ENCODE data around the gene MACROD2. TPM values are rescaled to one million over a fixed set of nuclear protein-coding genes. Genes with fewer than 3 reads are reported as not detected.

Gene MACROD2
- total RNA-seq, 6 experiments from 2014 or later = 0.05 to 0.57 (median 0.11) TPM; not detected in 1

GRCh38 chr20:15091421-15092037 is 1096.2 kb downstream of the MACROD2 start:
- DNase-seq = no peak
- TF ChIP-seq, protein P1, sequence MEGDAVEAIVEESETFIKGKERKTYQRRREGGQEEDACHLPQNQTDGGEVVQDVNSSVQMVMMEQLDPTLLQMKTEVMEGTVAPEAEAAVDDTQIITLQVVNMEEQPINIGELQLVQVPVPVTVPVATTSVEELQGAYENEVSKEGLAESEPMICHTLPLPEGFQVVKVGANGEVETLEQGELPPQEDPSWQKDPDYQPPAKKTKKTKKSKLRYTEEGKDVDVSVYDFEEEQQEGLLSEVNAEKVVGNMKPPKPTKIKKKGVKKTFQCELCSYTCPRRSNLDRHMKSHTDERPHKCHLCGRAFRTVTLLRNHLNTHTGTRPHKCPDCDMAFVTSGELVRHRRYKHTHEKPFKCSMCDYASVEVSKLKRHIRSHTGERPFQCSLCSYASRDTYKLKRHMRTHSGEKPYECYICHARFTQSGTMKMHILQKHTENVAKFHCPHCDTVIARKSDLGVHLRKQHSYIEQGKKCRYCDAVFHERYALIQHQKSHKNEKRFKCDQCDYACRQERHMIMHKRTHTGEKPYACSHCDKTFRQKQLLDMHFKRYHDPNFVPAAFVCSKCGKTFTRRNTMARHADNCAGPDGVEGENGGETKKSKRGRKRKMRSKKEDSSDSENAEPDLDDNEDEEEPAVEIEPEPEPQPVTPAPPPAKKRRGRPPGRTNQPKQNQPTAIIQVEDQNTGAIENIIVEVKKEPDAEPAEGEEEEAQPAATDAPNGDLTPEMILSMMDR (IDR thresholded peaks at IDR 0.05) = no peak
- H3K27me3 Mint-ChIP-seq (ENCODE audit: insufficient read depth) = peaks cover 1% of the 10 kb centered on the region; the same call in 1 of the 2 replicates
- no peaks in the 10 kb centered on the region for H3K4me1 Mint-ChIP-seq (ENCODE audit: low read depth)
- H3K4me3 Mint-ChIP-seq = no peak overlapping the region
- peaks cover 30% of the 10 kb centered on the region for H3K9me3 Mint-ChIP-seq
- no peak overlapping the region for H3K27ac Mint-ChIP-seq
- no peaks in the 10 kb centered on the region for H3K36me3 Mint-ChIP-seq (ENCODE audit: low read depth)

- no peak for DNase-seq
These were observed 1103.0 kb downstream of the MACROD2 start for GRCh38 chr20:15098351-15098750.

DNA sequence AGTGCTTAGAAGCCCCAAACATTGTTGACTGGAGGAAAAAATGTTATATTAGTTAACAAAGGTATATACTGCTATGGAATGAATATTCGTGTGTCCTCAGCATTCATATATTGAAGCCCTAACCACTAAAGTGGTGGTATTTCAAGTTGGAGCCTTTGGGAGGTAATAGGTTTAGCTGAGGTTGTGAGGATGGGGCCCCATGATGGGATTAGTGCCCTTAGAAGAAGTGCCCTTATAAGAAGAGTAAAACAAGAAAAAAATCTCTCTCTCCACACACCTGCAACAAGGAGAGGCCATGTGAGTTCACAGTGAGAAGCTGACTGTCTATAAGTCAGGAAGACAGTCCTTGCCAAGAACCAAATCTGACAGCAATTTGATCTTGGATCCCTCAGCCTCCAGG is 1103.8 kb downstream of the MACROD2 start:
- H3K27me3 Mint-ChIP-seq (ENCODE audit: insufficient read depth) = peaks cover 3% of the 10 kb centered on the region; the same call in 1 of the 2 replicates
- H3K4me1 Mint-ChIP-seq (ENCODE audit: low read depth) = no peaks in the 10 kb centered on the region
- no peak for DNase-seq
- no peaks in the 10 kb centered on the region; the same call in 1 of the 2 replicates for H3K36me3 Mint-ChIP-seq (ENCODE audit: low read depth)
- H3K27ac Mint-ChIP-seq = no peak overlapping the region
- peaks cover 40% of the 10 kb centered on the region for H3K9me3 Mint-ChIP-seq
- TF ChIP-seq, protein P1 (IDR thresholded peaks at IDR 0.05) = no peak
- H3K4me3 Mint-ChIP-seq = no peak overlapping the region

More at GRCh38 chr20:15098351-15098750, 1103.0 kb downstream of the MACROD2 start:
- Mint-ChIP-seq H3K27ac (no peak overlapping the region), H3K36me3 (ENCODE audit: low read depth) (no peaks in the 10 kb centered on the region; the same call in 1 of the 2 replicates), H3K4me3 (no peak overlapping the region), H3K9me3 (peaks cover 37% of the 10 kb centered on the region), H3K4me1 (ENCODE audit: low read depth) (no peaks in the 10 kb centered on the region), H3K27me3 (ENCODE audit: insufficient read depth) (peaks cover 3% of the 10 kb centered on the region; the same call in 1 of the 2 replicates)
- TF ChIP-seq, protein P1 (IDR thresholded peaks at IDR 0.05) = no peak

DNA sequence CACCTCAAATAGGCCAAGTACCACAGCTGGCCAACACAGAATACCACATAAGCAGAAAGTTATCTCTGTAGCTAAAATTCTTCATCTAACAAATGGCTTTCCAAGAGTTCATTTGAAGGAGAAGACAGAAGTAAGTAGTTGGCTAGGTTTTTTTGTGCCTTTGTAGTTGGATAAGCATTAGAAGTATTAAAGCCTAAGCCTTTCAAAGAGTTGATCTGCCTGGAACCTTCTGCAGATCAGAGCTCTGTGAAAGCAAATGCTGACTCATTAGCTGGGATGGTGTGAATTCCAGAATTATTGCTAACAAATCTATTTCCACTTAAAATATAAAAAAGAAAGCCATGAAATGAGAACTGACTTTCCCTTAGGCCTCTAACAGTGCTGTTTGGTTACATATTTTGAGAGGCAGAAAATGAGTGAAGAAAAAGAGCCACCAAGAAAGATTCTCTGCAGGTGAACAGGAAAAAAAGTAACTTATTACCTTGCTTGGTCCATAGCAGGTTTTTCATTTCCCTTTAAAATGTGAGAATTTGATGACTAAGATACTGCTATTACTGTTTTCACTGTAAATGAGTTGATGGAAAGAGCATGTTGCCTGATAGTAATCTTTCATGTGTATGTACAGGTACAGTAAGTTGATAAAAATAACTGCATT is 1105.3 kb downstream of the MACROD2 start:
- TF ChIP-seq, protein P1 (IDR thresholded peaks at IDR 0.05) = no peak
- H3K9me3 Mint-ChIP-seq = peaks cover 30% of the 10 kb centered on the region
- peaks cover 1% of the 10 kb centered on the region; the same call in 1 of the 2 replicates for H3K27me3 Mint-ChIP-seq (ENCODE audit: insufficient read depth)
- no peak for DNase-seq
- no peaks in the 10 kb centered on the region for H3K4me1 Mint-ChIP-seq (ENCODE audit: low read depth)
- H3K27ac Mint-ChIP-seq = no peak overlapping the region
- H3K36me3 Mint-ChIP-seq (ENCODE audit: low read depth) = no peaks in the 10 kb centered on the region; the same call in 1 of the 2 replicates
- no peak overlapping the region for H3K4me3 Mint-ChIP-seq

- Mint-ChIP-seq H3K4me1 (ENCODE audit: low read depth) (no peaks in the 10 kb centered on the region), H3K9me3 (peaks cover 36% of the 10 kb centered on the region), H3K4me3 (no peak overlapping the region), H3K27ac (no peak overlapping the region), H3K36me3 (ENCODE audit: low read depth) (no peaks in the 10 kb centered on the region), H3K27me3 (ENCODE audit: insufficient read depth) (no peaks in the 10 kb centered on the region)
- no peak for DNase-seq
- TF ChIP-seq, protein P1 (IDR thresholded peaks at IDR 0.05) = no peak
These were observed 1112.6 kb downstream of the MACROD2 start for GRCh38 chr20:15107931-15108330.
